IMR-90 (cell line): Measurements from ENCODE around the gene EHMT1. TPM values are rescaled to one million over a fixed set of nuclear protein-coding genes. Genes with fewer than 3 reads are reported as not detected.

ENCODE experiments used
- ATAC-seq: fragments of 200-7000 bp; cut with Tn5 transposase; 2 replicates; pipeline ENCODE4 v1.9.1; 2020; ENCODE audit warnings: low read depth, mild to moderate bottlenecking, moderate library complexity
- BruUV-seq: library from RNA; stranded (reverse); fragments of 400-500 nt; replicated peaks from 2 replicates; lab custom pipeline; 2021; lab: Mats Ljungman, UMichigan
- CTCF ChIA-PET: fragments of 300-600 bp; formaldehyde crosslinking; extraction: SDS; loops from one replicate; lab custom pipeline; 2021; ENCODE audit warnings: antibody characterized with exemption; lab: Yijun Ruan, JAX
- POLR2A ChIA-PET: fragments of 300-600 bp; sonication (Branson Sonifier 250); formaldehyde crosslinking; loops from one replicate; lab custom pipeline; 2022; ENCODE audit warnings: antibody characterized with exemption; ENCODE audit not compliant: unreplicated experiment; lab: Charles Lee
- DNase-seq: peaks from one replicate; pipeline ENCODE4 v3.0.0; 2013
- H2AFZ ChIP-seq: replicated peaks from 2 replicates; pipeline ENCODE3; 2013; ENCODE audit warnings: low read length, mild to moderate bottlenecking; ENCODE audit not compliant: poor library complexity
- H2AK5ac ChIP-seq: 2 replicates; pipeline ENCODE4 v1.6.1; 2013; ENCODE audit warnings: low read depth, low read length, inconsistent platforms
- H2AK9ac ChIP-seq: replicated peaks from 2 replicates; pipeline ENCODE3; 2013; ENCODE audit warnings: mild to moderate bottlenecking, low read depth, low read length, moderate library complexity; ENCODE audit not compliant: poor library complexity
- H2BK120ac ChIP-seq: 2 replicates; pipeline ENCODE4 v1.6.1; 2013; ENCODE audit warnings: low read depth, low read length, inconsistent platforms
- H2BK15ac ChIP-seq: 3 replicates; pipeline ENCODE4 v1.6.1; 2013; ENCODE audit warnings: low read depth, low read length, inconsistent platforms
- H2BK20ac ChIP-seq: 2 replicates; pipeline ENCODE4 v1.6.1; 2013; ENCODE audit warnings: low read depth, mild to moderate bottlenecking, inconsistent platforms, low read length, moderate library complexity
- H2BK5ac ChIP-seq: 2 replicates; pipeline ENCODE4 v1.6.1; 2013; ENCODE audit warnings: mild to moderate bottlenecking, low read depth, low read length, inconsistent platforms; ENCODE audit not compliant: poor library complexity, severe bottlenecking
- H3K14ac ChIP-seq: replicated peaks from 2 replicates; pipeline ENCODE4 v1.6.1; 2013; ENCODE audit warnings: low read depth, low read length, inconsistent platforms
- H3K18ac ChIP-seq: 2 replicates; pipeline ENCODE4 v1.6.1; 2013; ENCODE audit warnings: low read depth, low read length, control low read depth
- H3K23ac ChIP-seq: 2 replicates; pipeline ENCODE4 v1.6.1; 2013; ENCODE audit warnings: low read depth, low read length, inconsistent platforms
- H3K27ac ChIP-seq: 2 replicates; pipeline ENCODE4 v1.5.1; 2013; ENCODE audit warnings: mild to moderate bottlenecking, control low read depth, low read length; ENCODE audit not compliant: insufficient read depth
- H3K27me3 ChIP-seq: 2 replicates; pipeline ENCODE4 v1.6.1; 2013; ENCODE audit warnings: low read length; ENCODE audit not compliant: control insufficient read depth, insufficient read depth
- H3K36me3 ChIP-seq: 2 replicates; pipeline ENCODE4 v1.6.1; 2013; ENCODE audit warnings: low read length, mixed read lengths; ENCODE audit not compliant: control insufficient read depth, insufficient read depth
- H3K4ac ChIP-seq: 2 replicates; pipeline ENCODE4 v1.6.1; 2013; ENCODE audit warnings: low read depth, low read length, inconsistent platforms
- H3K4me1 ChIP-seq: 2 replicates; pipeline ENCODE4 v1.6.1; 2013; ENCODE audit warnings: low read length, mixed read lengths; ENCODE audit not compliant: control insufficient read depth, insufficient read depth
- H3K4me2 ChIP-seq: 2 replicates; pipeline ENCODE4 v1.6.1; 2013; ENCODE audit warnings: low read depth, mild to moderate bottlenecking, control low read depth, low read length, moderate library complexity
- H3K4me3 ChIP-seq: 2 replicates; pipeline ENCODE4 v1.5.1; 2013; ENCODE audit warnings: low read depth, mild to moderate bottlenecking, control low read depth, low read length, moderate library complexity; ENCODE audit not compliant: insufficient read depth
- H3K56ac ChIP-seq: 2 replicates; pipeline ENCODE4 v1.6.1; 2013; ENCODE audit warnings: low read length, inconsistent platforms; ENCODE audit not compliant: insufficient read depth; ENCODE audit errors: extremely low read depth
- H3K79me1 ChIP-seq, 2 experiments: 2 replicates each; pipeline ENCODE4 v1.6.1; 2013; ENCODE audit warnings: low read length in 2 of 2, inconsistent platforms in 1 of 2, low read depth in 1 of 2
- H3K9ac ChIP-seq: 2 replicates; pipeline ENCODE4 v1.6.1; 2013; ENCODE audit warnings: low read depth, low read length, control low read depth
- H3K9me1 ChIP-seq: 2 replicates; pipeline ENCODE4 v1.6.1; 2013; ENCODE audit warnings: low read length, inconsistent platforms; ENCODE audit not compliant: insufficient read depth
- H3K9me3 ChIP-seq: 2 replicates; pipeline ENCODE4 v1.6.1; 2013; ENCODE audit warnings: low read length; ENCODE audit not compliant: control insufficient read depth, insufficient read depth
- H4K20me1 ChIP-seq: 2 replicates; pipeline ENCODE4 v1.6.1; 2013; ENCODE audit warnings: low read length, inconsistent platforms; ENCODE audit not compliant: insufficient read depth
- H4K5ac ChIP-seq: 2 replicates; pipeline ENCODE4 v1.6.1; 2013; ENCODE audit warnings: mild to moderate bottlenecking, low read depth, low read length, control low read depth
- H4K8ac ChIP-seq, 2 experiments: 2 replicates each; pipeline ENCODE4 v1.6.1; 2013; ENCODE audit warnings: low read depth in 2 of 2, low read length in 2 of 2, control low read depth in 1 of 2, inconsistent platforms in 1 of 2
- H4K91ac ChIP-seq: 2 replicates; pipeline ENCODE4 v1.6.1; 2013; ENCODE audit warnings: low read depth, low read length, inconsistent platforms; ENCODE audit not compliant: insufficient read depth
- POLR2A ChIP-seq: IDR thresholded peaks from 2 replicates; pipeline ENCODE4 v1.6.1; 2012; ENCODE audit warnings: mild to moderate bottlenecking, low read depth, low read length
- WGBS, 2 experiments: methylation state at CpG; one replicate each; pipeline versions ENCODE4 v1.1.5 to v1.1.7; 2013; ENCODE audit warnings: missing lambda C conversion rate in 2 of 2; ENCODE audit not compliant: insufficient read length in 1 of 2; ENCODE audit errors: extremely low coverage in 2 of 2; 5-methylcytosine and 5-hydroxymethylcytosine counted together
- dilution Hi-C: fragments of 300-500 bp; cut with HindIII; formaldehyde crosslinking; loops from one replicate; pipeline ENCODE4 v1.14.3; 2018; ENCODE audit warnings: low sequenced_read_pairs; ENCODE audit not compliant: unreplicated experiment
- in situ Hi-C: fragments of 300-500 bp; cut with MboI; formaldehyde crosslinking; loops from 3 replicates; pipeline ENCODE4 v1.14.3; 2019; ENCODE audit warnings: low sequenced_read_pairs, inconsistent platforms, mixed read lengths
- intact Hi-C: fragments of 100-400 bp; cut with micrococcal nuclease; formaldehyde crosslinking; loops from 2 replicates; pipeline ENCODE4 v1.10.0; 2022
- polyA plus RNA-seq, 3 experiments: library from polyadenylated mRNA; depleted of rRNA; stranded (reverse); fragments of >200 nt; gene quantifications; 2 replicates each; pipeline ENCODE4 v1.2.3, GENCODE V29; 2012; ENCODE audit warnings: low replicate concordance in 1 of 3
- total RNA-seq: library from RNA; depleted of rRNA; stranded (reverse); fragments of >200 nt; gene quantifications from 2 replicates; pipeline ENCODE4 v1.2.3, GENCODE V29; 2012

The EHMT1 gene
- total and polyA plus RNA-seq, 2 of the 4 experiments (the other 2 are of a cell fraction) = 32.8 to 35.1 TPM

DNA sequence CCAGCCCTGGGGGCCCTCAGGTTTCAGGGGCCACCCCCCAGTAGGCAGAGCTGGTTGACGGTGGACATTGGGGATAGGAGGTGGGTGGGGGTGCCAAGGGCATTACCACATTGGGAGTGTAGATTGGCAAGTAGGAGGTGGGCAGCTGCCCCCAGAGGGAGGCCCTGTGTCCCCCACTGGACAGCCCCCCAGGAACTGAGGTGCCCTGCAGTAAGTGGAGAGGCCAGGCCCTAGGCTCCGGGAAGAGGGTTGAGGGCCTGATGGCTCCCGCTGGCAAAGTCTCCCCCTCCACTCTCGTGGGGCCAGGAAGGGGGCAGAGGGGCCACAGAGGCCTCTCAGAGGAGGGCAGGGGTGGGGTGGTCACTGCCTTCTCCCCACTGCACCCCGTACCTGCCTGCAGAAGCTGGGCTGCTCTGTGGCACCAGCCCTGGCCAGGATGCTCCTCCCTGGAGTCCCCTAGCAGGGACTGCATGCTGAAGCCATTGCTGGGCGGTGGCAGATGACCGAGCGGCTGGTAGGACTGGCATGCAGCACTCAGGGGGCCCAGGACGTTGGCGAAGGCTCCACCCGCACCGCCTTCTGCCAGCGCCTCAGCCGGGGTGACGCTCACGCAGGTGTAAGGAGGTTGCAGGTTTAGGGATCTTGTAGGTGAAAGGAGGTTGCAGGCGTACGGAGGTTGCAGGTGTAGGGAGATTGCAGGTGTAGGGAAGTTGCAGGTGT, 169.1 kb downstream of the EHMT1 start:
- Histone ChIP-seq H3K9me3 (no peaks in the 10 kb centered on the region), H3K18ac (no peak overlapping the region), H3K27ac (no peak overlapping the region), H4K91ac (no peak overlapping the region), H3K9me1 (peaks cover 9% of the 10 kb centered on the region; the same call in 1 of the 2 replicates), H2AK5ac (no peak overlapping the region), H2BK120ac (no peak overlapping the region), H3K79me1 (peaks cover 3 to 35% of the 10 kb centered on the region in 2 experiments), H2AFZ (no peak overlapping the region), H3K36me3 (peaks cover 37% of the 10 kb centered on the region), H3K23ac (no peak overlapping the region), H3K4me3 (no peak overlapping the region), H3K56ac (no peak overlapping the region), H2BK5ac (no peak overlapping the region), H3K27me3 (no peaks in the 10 kb centered on the region), H3K14ac (no peak overlapping the region), H2AK9ac (no peak overlapping the region), H3K9ac (no peak overlapping the region), H2BK20ac (no peak overlapping the region), H4K5ac (no peak overlapping the region), H3K4me2 (no peak overlapping the region), H2BK15ac (no peak overlapping the region), H4K8ac (no peak overlapping the region), H3K4me1 (peaks cover 4% of the 10 kb centered on the region; the same call in 1 of the 2 replicates), H3K4ac (no peak overlapping the region), H4K20me1 (peaks cover 25% of the 10 kb centered on the region)
- 100% methylated on average over 8 of the region's 18 CpGs; no CpG with 5 or more reads in 1 of the 2 experiments for WGBS, 2 experiments
- TF ChIP-seq POLR2A = no peak
- intact Hi-C loops (no loop called here), in situ Hi-C loops (no loop called here), dilution Hi-C loops (no loop called here)
- ATAC-seq = no peak
- no TSS peak for BruUV-seq
- no peak for DNase-seq
- ChIA-PET POLR2A (no interaction called here), CTCF (no interaction called here)
